Measurements from ENCODE around the gene TNFAIP2. TPM values are rescaled to one million over a fixed set of nuclear protein-coding genes. Genes with fewer than 3 reads are reported as not detected.

TNFAIP2 gene
- total RNA-seq, 1 experiment from 2014 or later = 43.0 TPM

Other genes with a start within 250 kb of the TNFAIP2 start
- gene AMN, start 200.8 kb upstream of the TNFAIP2 start, total RNA-seq (2014; rRNA removed; shearing (Covaris generic)) = not detected in 2 replicates
- 53.4 and 56.5 TPM in 2 replicates for gene CDC42BPB, start 65.9 kb upstream of the TNFAIP2 start, total RNA-seq (2014; rRNA removed; shearing (Covaris generic))
- 0.82 TPM in 1 of 2 replicates, not detected in the other for gene LBHD2, start 39.3 kb upstream of the TNFAIP2 start, total RNA-seq (2014; rRNA removed; shearing (Covaris generic))
- 0.50 TPM in 1 of 2 replicates, not detected in the other for gene EXOC3L4, start 28.7 kb upstream of the TNFAIP2 start, total RNA-seq (2014; rRNA removed; shearing (Covaris generic))
- 127 and 177 TPM in 2 replicates for gene EIF5, start 210.8 kb downstream of the TNFAIP2 start, total RNA-seq (2014; rRNA removed; shearing (Covaris generic))